MCF 10A (cell line): ENCODE measurements around the gene SAMD14. TPM values are rescaled to one million over a fixed set of nuclear protein-coding genes. Genes with fewer than 3 reads are reported as not detected.

Experiments used
- BruUV-seq: library from RNA; stranded (reverse); fragments of 400-500 nt; replicated peaks from 2 replicates; lab custom pipeline; 2021; lab: Mats Ljungman, UMichigan
- CTCF ChIA-PET: fragments of 300-600 bp; sonication (Branson Sonifier 250); formaldehyde crosslinking; extraction: SDS; loops from one replicate; lab custom pipeline; 2021; ENCODE audit warnings: antibody characterized with exemption, inconsistent platforms; lab: Yijun Ruan, JAX
- POLR2A ChIA-PET: fragments of 300-600, 350-650 bp; sonication (Branson Sonifier 250); formaldehyde crosslinking; extraction: SDS; loops from one replicate; lab custom pipeline; 2020; ENCODE audit warnings: antibody characterized with exemption, inconsistent platforms; lab: Yijun Ruan, JAX
- DNase-seq: peaks from one replicate; pipeline ENCODE4 v3.0.0-alpha.2; 2018; ENCODE audit not compliant: unreplicated experiment
- H3K27ac Mint-ChIP-seq: one replicate; pipeline ENCODE4 v1.8.0; 2022; ENCODE audit warnings: mild to moderate bottlenecking, low read depth, mixed read lengths; ENCODE audit not compliant: unreplicated experiment
- H3K27me3 Mint-ChIP-seq: one replicate; pipeline ENCODE4 v1.8.0; 2022; ENCODE audit warnings: mixed read lengths; ENCODE audit not compliant: insufficient read depth, unreplicated experiment
- H3K36me3 Mint-ChIP-seq: one replicate; pipeline ENCODE4 v1.8.0; 2022; ENCODE audit warnings: mild to moderate bottlenecking, moderate library complexity, mixed read lengths; ENCODE audit not compliant: insufficient read depth, unreplicated experiment
- H3K4me1 Mint-ChIP-seq: one replicate; pipeline ENCODE4 v1.8.0; 2022; ENCODE audit warnings: mixed read lengths; ENCODE audit not compliant: insufficient read depth, unreplicated experiment
- H3K4me3 Mint-ChIP-seq: one replicate; pipeline ENCODE4 v1.8.0; 2022; ENCODE audit warnings: mild to moderate bottlenecking, moderate library complexity, mixed read lengths; ENCODE audit not compliant: unreplicated experiment
- H3K9me3 Mint-ChIP-seq: one replicate; pipeline ENCODE4 v1.8.0; 2022; ENCODE audit warnings: mixed read lengths; ENCODE audit not compliant: unreplicated experiment
- CTCF ChIP-seq: fragments of 200-600 bp; IDR thresholded peaks from one replicate; pipeline ENCODE4 v1.8.0; 2022; ENCODE audit warnings: antibody characterized with exemption, mild to moderate bottlenecking; ENCODE audit not compliant: unreplicated experiment
- intact Hi-C: fragments of 100-400 bp; cut with micrococcal nuclease; formaldehyde crosslinking; loops from 2 replicates; pipeline ENCODE4 v1.14.1; 2022
- total RNA-seq: library from RNA; stranded (reverse); gene quantifications from 2 replicates; pipeline ENCODE4 v1.2.3, GENCODE V29; 2022

The SAMD14 gene
- total RNA-seq, 1 experiment from 2014 or later: 0.09 TPM

GRCh38 chr17:50072130-50072529 lies 57.8 kb downstream of the SAMD14 start:
- BruUV-seq: no TSS peak
- intact Hi-C loops: no loop called here
- CTCF ChIA-PET: no interaction called here

GRCh38 chr17:50071692-50072091 lies 58.3 kb downstream of the SAMD14 start:
- no peaks in the 10 kb centered on the region for H3K27me3 Mint-ChIP-seq
- no peak overlapping the region for H3K4me3 Mint-ChIP-seq
- no peak for DNase-seq
- TF ChIP-seq CTCF: no peak
- no TSS peak for BruUV-seq
- intact Hi-C loops: no loop called here
- no peak overlapping the region for H3K27ac Mint-ChIP-seq
- peaks cover 95% of the 10 kb centered on the region for H3K36me3 Mint-ChIP-seq
- no peaks in the 10 kb centered on the region for H3K4me1 Mint-ChIP-seq
- POLR2A ChIA-PET: no interaction called here
- no peaks in the 10 kb centered on the region for H3K9me3 Mint-ChIP-seq
- CTCF ChIA-PET: no interaction called here

More at GRCh38 chr17:50072130-50072529, 57.8 kb downstream of the SAMD14 start:
- no peak overlapping the region for H3K4me3 Mint-ChIP-seq
- H3K27me3 Mint-ChIP-seq: no peaks in the 10 kb centered on the region
- H3K9me3 Mint-ChIP-seq: no peaks in the 10 kb centered on the region
- POLR2A ChIA-PET: interaction anchor here (2.0 kb wide), 1 partner anchor 17 kb away, joined by 6 read pairs; no protein-coding TSS in a partner anchor
- no peak for TF ChIP-seq CTCF
- H3K4me1 Mint-ChIP-seq: no peaks in the 10 kb centered on the region
- H3K27ac Mint-ChIP-seq: no peak overlapping the region
- no peak for DNase-seq
- peaks cover 97% of the 10 kb centered on the region for H3K36me3 Mint-ChIP-seq

- CTCF ChIA-PET: interaction anchor here (1.0 kb wide), 1 partner anchor 10 kb away, joined by 3 read pairs; no protein-coding TSS in a partner anchor
- Mint-ChIP-seq H3K4me1 (no peaks in the 10 kb centered on the region), H3K27ac (no peak overlapping the region), H3K27me3 (no peaks in the 10 kb centered on the region), H3K9me3 (no peaks in the 10 kb centered on the region), H3K36me3 (peaks cover 95% of the 10 kb centered on the region), H3K4me3 (no peak overlapping the region)
- no peak for DNase-seq
- no TSS peak for BruUV-seq
- intact Hi-C loops: no loop called here
- TF ChIP-seq CTCF: no peak
- POLR2A ChIA-PET: interaction anchor here (9.7 kb wide), 1 partner anchor 16 kb away, joined by 141 read pairs; the partner anchor contains the start of gene ITGA3
Observed at GRCh38 chr17:50070908-50071680, 58.9 kb downstream of the SAMD14 start.

- Mint-ChIP-seq H3K4me1 (peaks cover 25% of the 10 kb centered on the region), H3K27me3 (no peaks in the 10 kb centered on the region), H3K27ac (peak overlapping the region; percentile 95), H3K36me3 (peaks cover 85% of the 10 kb centered on the region), H3K4me3 (no peak overlapping the region), H3K9me3 (no peaks in the 10 kb centered on the region)
- TF ChIP-seq CTCF: no peak
- ChIA-PET POLR2A (interaction anchor here (1.4 to 9.7 kb wide), 6 partner anchors 8 to 41 kb away, joined by 4 to 141 read pairs (median 4); partner anchors contain the start of gene ITGA3), CTCF (interaction anchor here (1.0 to 10.3 kb wide), 6 partner anchors 12 to 127 kb away, joined by 3 to 79 read pairs (median 18); partner anchors contain the start of gene PDK2)
- no TSS peak for BruUV-seq
- intact Hi-C loops: no loop called here
- DNase-seq: no peak
Observed at GRCh38 chr17:50067996-50068395, 62.0 kb downstream of the SAMD14 start.
